ENCODE results near the gene PRKAG2. TPM values are rescaled to one million over a fixed set of nuclear protein-coding genes. Genes with fewer than 3 reads are reported as not detected.

PRKAG2 gene
- total and polyA plus RNA-seq, 8 donors = 19.9 to 302 (median 60.9) TPM

DNA sequence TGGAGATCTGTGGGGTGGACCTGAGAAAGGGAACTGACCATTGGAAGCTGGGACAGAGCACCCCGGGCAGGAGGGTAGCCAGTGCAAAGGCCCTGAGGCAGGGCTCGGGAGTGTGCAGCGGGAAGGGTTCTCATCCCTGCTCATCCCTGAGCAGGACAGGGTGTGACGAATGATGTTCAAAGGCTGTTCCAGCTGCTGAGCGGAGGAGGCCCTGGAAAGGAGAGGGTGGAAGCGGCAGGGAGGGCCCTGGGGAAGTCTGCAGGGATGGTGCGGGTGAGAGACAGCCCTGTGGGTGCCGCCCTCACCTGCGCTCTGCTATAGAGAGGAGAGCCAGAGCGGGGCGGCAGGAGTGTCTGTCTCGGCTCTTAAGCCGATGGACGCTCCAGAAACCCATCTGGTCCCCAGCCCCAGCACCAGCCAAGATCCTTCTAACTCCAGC is 43.7 kb downstream of the PRKAG2 start:
- no peak overlapping the region for H3K4me3 ChIP-seq
- peaks cover 0 to 17% (median 8%) of the 10 kb centered on the region in 4 donors for H3K36me3 ChIP-seq
- H3K27me3 ChIP-seq = no peaks in the 10 kb centered on the region
- intact Hi-C loops (cut with DNase I; ENCODE audit: low total_unique reads) = no loop called here
- H3K4me1 ChIP-seq = peaks cover 7 to 15% (median 9%) of the 10 kb centered on the region in 4 donors
- no peak for DNase-seq
- no peak overlapping the region for H3K27ac ChIP-seq
- 88 to 95% (median 94%) methylated on average over 14 of the region's 14 CpGs for WGBS, 5 donors
- TF ChIP-seq POLR2AphosphoS5 (IDR thresholded peaks at IDR 0.05) (no peak), POLR2A (IDR thresholded peaks at IDR 0.05) (no peak), EP300 (IDR thresholded peaks at IDR 0.05) (no peak)
- TF ChIP-seq, protein P1, sequence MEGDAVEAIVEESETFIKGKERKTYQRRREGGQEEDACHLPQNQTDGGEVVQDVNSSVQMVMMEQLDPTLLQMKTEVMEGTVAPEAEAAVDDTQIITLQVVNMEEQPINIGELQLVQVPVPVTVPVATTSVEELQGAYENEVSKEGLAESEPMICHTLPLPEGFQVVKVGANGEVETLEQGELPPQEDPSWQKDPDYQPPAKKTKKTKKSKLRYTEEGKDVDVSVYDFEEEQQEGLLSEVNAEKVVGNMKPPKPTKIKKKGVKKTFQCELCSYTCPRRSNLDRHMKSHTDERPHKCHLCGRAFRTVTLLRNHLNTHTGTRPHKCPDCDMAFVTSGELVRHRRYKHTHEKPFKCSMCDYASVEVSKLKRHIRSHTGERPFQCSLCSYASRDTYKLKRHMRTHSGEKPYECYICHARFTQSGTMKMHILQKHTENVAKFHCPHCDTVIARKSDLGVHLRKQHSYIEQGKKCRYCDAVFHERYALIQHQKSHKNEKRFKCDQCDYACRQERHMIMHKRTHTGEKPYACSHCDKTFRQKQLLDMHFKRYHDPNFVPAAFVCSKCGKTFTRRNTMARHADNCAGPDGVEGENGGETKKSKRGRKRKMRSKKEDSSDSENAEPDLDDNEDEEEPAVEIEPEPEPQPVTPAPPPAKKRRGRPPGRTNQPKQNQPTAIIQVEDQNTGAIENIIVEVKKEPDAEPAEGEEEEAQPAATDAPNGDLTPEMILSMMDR (IDR thresholded peaks at IDR 0.05) = no peak
- no peaks in the 10 kb centered on the region for H3K9me3 ChIP-seq

DNA sequence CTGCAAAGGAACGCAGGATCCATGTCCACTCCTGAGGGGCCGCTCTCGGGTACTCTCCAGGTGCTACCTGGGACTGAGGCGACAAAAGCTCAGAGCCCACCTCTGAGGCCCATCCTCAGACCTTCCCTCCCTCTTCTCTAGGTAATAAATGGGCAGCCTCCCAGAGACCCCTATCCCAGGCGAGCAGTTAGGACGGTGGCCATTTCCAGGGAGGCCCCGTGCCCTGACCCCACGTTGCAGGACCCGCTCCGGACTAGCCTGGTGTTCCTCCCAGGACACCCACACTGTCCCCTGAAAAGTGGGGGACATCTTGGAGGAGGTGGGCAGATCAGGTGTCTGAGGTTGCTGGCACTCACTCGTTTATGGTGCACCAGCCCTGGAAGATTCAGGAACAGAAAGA is 44.3 kb downstream of the PRKAG2 start:
- TF ChIP-seq POLR2AphosphoS5 (IDR thresholded peaks at IDR 0.05) = no peak
- Histone ChIP-seq H3K27ac (no peak overlapping the region), H3K4me1 (peaks cover 2 to 10% (median 3%) of the 10 kb centered on the region in 4 donors), H3K9me3 (no peaks in the 10 kb centered on the region), H3K27me3 (no peaks in the 10 kb centered on the region), H3K4me3 (no peak overlapping the region), H3K36me3 (peaks cover 0 to 17% (median 8%) of the 10 kb centered on the region in 4 donors)
- DNase-seq = no peak
- WGBS, 5 donors = 92 to 95% (median 93%) methylated on average over 8 to 11 of the region's 11 CpGs
- intact Hi-C loops (cut with DNase I; ENCODE audit: low total_unique reads) = no loop called here

DNA sequence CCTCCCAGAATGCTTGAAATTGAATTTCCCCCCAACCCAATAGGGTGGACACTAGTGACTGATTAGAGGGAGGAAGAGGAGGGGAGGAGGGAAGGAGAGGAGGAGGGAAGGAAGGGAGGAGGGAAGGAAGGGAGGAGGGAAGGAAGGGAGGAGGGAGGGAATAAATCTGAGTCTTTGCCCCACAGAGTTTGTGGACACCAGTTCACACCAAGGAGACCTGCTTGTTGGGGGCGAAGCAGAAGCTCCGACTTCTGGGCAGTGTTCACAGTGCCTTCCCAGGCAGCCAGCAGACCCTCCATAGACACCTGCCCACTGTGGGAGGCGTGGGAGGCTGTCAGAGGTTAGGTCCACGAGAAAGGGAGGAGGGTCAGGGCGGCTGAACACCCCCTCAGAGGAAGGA is 44.8 kb downstream of the PRKAG2 start:
- no peak overlapping the region for H3K4me3 ChIP-seq
- no peaks in the 10 kb centered on the region for H3K9me3 ChIP-seq
- WGBS, 5 donors = 84 to 98% (median 90%) methylated on average over 4 to 5 of the region's 5 CpGs
- no peaks in the 10 kb centered on the region for H3K27me3 ChIP-seq
- peaks cover 0 to 7% (median 1%) of the 10 kb centered on the region in 4 donors for H3K4me1 ChIP-seq
- TF ChIP-seq, protein P1 (IDR thresholded peaks at IDR 0.05) = no peak
- TF ChIP-seq EP300 (IDR thresholded peaks at IDR 0.05) (no peak), POLR2AphosphoS5 (IDR thresholded peaks at IDR 0.05) (no peak), POLR2A (IDR thresholded peaks at IDR 0.05) (no peak)
- no peak for DNase-seq
- H3K27ac ChIP-seq = no peak overlapping the region
- H3K36me3 ChIP-seq = peaks cover 0 to 17% (median 8%) of the 10 kb centered on the region in 4 donors
- intact Hi-C loops (cut with DNase I; ENCODE audit: low total_unique reads) = no loop called here

DNA sequence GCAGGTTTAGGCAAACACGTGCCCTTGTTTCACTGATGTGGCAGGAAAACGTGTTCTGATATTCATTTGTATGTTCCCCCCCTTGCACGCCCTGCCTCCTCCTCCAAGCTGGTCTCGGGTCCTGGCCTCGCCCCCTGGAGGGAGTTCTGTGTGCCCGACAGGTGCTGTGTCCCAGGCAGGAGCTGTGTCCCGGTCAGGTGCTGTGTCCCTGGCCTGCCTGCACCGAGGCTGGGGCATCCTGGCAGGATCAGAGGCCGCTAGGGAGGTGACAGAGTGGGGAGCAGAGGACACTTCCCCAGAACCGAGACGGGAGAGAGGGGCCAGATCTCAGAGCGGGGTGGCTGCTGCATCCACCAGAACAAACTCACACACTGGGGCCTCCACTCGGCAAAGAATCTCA is 45.3 kb downstream of the PRKAG2 start:
- no peak overlapping the region for H3K4me3 ChIP-seq
- TF ChIP-seq, protein P1 (IDR thresholded peaks at IDR 0.05) = no peak
- WGBS, 5 donors = 81 to 92% (median 91%) methylated on average over 13 of the region's 13 CpGs
- DNase-seq = no peak
- no peaks in the 10 kb centered on the region for H3K27me3 ChIP-seq
- peaks cover 0 to 7% (median 4%) of the 10 kb centered on the region in 4 donors for H3K4me1 ChIP-seq
- H3K36me3 ChIP-seq = peaks cover 0 to 17% (median 8%) of the 10 kb centered on the region in 4 donors
- H3K9me3 ChIP-seq = no peaks in the 10 kb centered on the region
- no peak overlapping the region for H3K27ac ChIP-seq
- intact Hi-C loops (cut with DNase I; ENCODE audit: low total_unique reads) = no loop called here

DNA sequence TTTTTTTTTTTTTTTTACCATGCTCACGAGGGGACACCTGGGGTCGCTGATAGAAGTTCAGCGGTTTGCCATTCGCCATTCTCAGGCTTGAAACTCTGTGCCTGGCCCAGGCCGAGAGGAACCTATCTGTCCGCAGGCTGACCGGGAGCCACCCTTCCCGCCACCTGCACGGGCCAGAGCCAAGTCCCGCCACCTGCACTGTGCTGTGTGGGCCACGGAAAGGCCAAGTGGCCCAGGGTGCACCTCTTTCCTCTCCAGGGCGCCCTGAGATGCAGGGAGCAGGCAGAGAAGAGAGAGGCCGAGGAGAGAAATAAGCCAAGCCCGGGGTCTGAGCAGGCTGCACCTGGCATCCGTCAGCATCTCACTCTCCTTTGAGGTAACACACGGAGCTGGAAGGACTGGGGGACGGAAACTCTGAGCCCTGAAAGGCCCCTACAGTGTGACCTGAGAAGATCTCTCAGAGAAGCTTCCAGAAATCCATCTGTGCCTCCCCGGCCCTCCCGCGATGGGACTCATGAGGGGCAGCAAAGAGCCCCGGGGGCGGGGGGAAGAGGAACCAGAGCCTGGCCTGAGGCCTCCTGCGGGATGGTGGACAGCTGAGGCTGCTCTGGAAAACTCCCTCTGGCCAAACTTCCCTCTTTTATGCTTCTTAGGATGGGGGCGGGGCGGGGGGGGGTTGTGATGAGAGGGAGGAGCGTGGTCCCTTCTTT is 46.6 kb downstream of the PRKAG2 start:
- H3K9me3 ChIP-seq = no peaks in the 10 kb centered on the region
- no peak overlapping the region for H3K27ac ChIP-seq
- intact Hi-C loops (cut with DNase I; ENCODE audit: low total_unique reads) = no loop called here
- no peak overlapping the region for H3K4me3 ChIP-seq
- 77 to 90% (median 86%) methylated on average over 24 to 26 of the region's 26 CpGs for WGBS, 5 donors
- H3K27me3 ChIP-seq = no peaks in the 10 kb centered on the region
- DNase-seq = no peak
- H3K4me1 ChIP-seq = peaks cover 6 to 20% (median 13%) of the 10 kb centered on the region in 4 donors
- TF ChIP-seq POLR2A (IDR thresholded peaks at IDR 0.05) (no peak), POLR2AphosphoS5 (IDR thresholded peaks at IDR 0.05) (no peak), EP300 (IDR thresholded peaks at IDR 0.05) (no peak)
- TF ChIP-seq, protein P1 (IDR thresholded peaks at IDR 0.05) = no peak
- peaks cover 0 to 17% (median 8%) of the 10 kb centered on the region in 4 donors for H3K36me3 ChIP-seq
